Gastroesophageal sphincter (tissue), 3 donors: Measurements from ENCODE around the gene PUS3.

ENCODE experiments used
- EP300 ChIP-seq: sonication (generic); formaldehyde crosslinking; IDR thresholded peaks from one replicate; pipeline ENCODE4 v1.6.1; 2017; ENCODE audit warnings: antibody characterized with exemption, mild to moderate bottlenecking
- POLR2A ChIP-seq, 2 donors: fragments of 450-650 bp; IDR thresholded peaks; one replicate each; pipeline ENCODE4 v1.6.1; 2017; ENCODE audit warnings: antibody characterized with exemption in 2 of 2, mild to moderate bottlenecking in 2 of 2, moderate library complexity in 1 of 2
- POLR2AphosphoS5 ChIP-seq: sonication (generic); formaldehyde crosslinking; IDR thresholded peaks from one replicate; pipeline ENCODE4 v1.6.1; 2017; ENCODE audit warnings: antibody characterized with exemption
- TF ChIP-seq, protein P1 (sequence below), 4 experiments: fragments of 200-600 bp in 2 of 4; fragments of 450-650 bp in 2 of 4; sonication (generic) in 1 of 4; IDR thresholded peaks; one replicate each; pipeline ENCODE4 v1.5.1; 2017 to 2019; ENCODE audit warnings: antibody characterized with exemption in 4 of 4, mild to moderate bottlenecking in 2 of 4, moderate library complexity in 2 of 4

DNA sequence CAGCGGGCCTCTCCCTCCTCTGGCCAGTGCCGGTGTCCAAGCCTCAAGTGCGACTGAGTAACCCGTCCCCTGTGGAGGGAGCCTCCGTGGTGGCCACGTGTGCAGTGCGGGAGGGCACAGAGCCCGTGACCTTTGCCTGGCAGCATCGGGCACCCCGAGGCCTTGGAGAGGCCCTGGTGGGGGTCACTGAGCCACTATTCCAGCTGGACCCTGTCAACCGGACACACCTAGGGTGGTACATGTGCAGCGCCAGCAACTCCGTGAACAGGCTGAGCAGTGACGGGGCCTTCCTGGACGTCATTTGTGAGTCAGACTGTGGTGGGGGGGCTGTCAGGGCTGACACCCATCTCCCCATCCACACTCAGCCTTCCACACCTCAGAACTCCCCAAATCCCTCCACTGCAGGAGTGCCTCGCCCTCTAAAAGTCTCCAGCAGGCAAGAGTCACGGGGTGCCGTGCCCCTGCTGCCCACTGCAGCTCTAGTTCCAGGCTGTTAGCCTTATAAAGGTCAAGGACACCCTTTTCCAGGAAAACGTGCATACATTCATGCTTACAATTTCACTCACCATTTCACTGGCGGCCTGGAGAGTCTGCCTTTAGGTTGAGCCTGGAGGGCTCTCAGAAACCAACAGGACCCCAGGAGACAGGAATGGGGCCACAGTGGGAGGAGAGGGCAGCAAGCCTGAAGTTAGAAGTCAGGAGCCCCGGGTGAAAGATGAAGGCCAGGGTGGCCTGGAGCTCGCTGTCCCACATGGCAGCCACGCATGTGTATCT is 45.5 kb upstream of the PUS3 start:
- TF ChIP-seq, protein P1, sequence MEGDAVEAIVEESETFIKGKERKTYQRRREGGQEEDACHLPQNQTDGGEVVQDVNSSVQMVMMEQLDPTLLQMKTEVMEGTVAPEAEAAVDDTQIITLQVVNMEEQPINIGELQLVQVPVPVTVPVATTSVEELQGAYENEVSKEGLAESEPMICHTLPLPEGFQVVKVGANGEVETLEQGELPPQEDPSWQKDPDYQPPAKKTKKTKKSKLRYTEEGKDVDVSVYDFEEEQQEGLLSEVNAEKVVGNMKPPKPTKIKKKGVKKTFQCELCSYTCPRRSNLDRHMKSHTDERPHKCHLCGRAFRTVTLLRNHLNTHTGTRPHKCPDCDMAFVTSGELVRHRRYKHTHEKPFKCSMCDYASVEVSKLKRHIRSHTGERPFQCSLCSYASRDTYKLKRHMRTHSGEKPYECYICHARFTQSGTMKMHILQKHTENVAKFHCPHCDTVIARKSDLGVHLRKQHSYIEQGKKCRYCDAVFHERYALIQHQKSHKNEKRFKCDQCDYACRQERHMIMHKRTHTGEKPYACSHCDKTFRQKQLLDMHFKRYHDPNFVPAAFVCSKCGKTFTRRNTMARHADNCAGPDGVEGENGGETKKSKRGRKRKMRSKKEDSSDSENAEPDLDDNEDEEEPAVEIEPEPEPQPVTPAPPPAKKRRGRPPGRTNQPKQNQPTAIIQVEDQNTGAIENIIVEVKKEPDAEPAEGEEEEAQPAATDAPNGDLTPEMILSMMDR (IDR thresholded peaks at IDR 0.05): no peak
- TF ChIP-seq POLR2A (IDR thresholded peaks at IDR 0.05) (no peak), POLR2AphosphoS5 (no peak), EP300 (no peak)
